GM21360 (cell line): Measurements from ENCODE around the gene ZBTB46.

ENCODE experiments used
- ATAC-seq: cut with Tn5 transposase; IDR thresholded peaks from one replicate; pipeline ENCODE4 v1.9.1; 2021; ENCODE audit warnings: mild to moderate bottlenecking, moderate library complexity; ENCODE audit not compliant: unreplicated experiment

Gene ZBTB46

GRCh38 chr20:63839620-63840019 lies 8.6 kb upstream of the ZBTB46 start:
- no peak for ATAC-seq

GRCh38 chr20:63837479-63837878 lies 6.4 kb upstream of the ZBTB46 start:
- no peak for ATAC-seq

GRCh38 chr20:63836458-63837344 lies 5.6 kb upstream of the ZBTB46 start:
- ATAC-seq = no peak

- ATAC-seq = no peak
Measured at GRCh38 chr20:63835021-63835858, 4.2 kb upstream of the ZBTB46 start.

GRCh38 chr20:63834491-63834880 lies 3.4 kb upstream of the ZBTB46 start:
- ATAC-seq = no peak

GRCh38 chr20:63833776-63834490 lies 2.9 kb upstream of the ZBTB46 start:
- no peak for ATAC-seq

- ATAC-seq = no peak
Measured at GRCh38 chr20:63831993-63832686, 1.1 kb upstream of the ZBTB46 start.

GRCh38 chr20:63831646-63831992 lies 555 bp upstream of the ZBTB46 start:
- ATAC-seq = no peak

- no peak for ATAC-seq
Measured at GRCh38 chr20:63829945-63830835, 874 bp downstream of the ZBTB46 start.

GRCh38 chr20:63829603-63829944 lies 1.5 kb downstream of the ZBTB46 start:
- ATAC-seq = no peak

- ATAC-seq = no peak
Measured at GRCh38 chr20:63828951-63829350, 2.1 kb downstream of the ZBTB46 start.

GRCh38 chr20:63828545-63828944 lies 2.5 kb downstream of the ZBTB46 start:
- ATAC-seq = no peak

- no peak for ATAC-seq
Measured at GRCh38 chr20:63828124-63828523, 2.9 kb downstream of the ZBTB46 start.

- no peak for ATAC-seq
Measured at GRCh38 chr20:63826753-63827152, 4.3 kb downstream of the ZBTB46 start.

- ATAC-seq = no peak
Measured at GRCh38 chr20:63825331-63826118, 5.5 kb downstream of the ZBTB46 start.

GRCh38 chr20:63823691-63824311 lies 7.3 kb downstream of the ZBTB46 start:
- ATAC-seq = no peak

- ATAC-seq = no peak
Measured at GRCh38 chr20:63822276-63822696, 8.8 kb downstream of the ZBTB46 start.

GRCh38 chr20:63821811-63822210 lies 9.3 kb downstream of the ZBTB46 start:
- no peak for ATAC-seq
